HepG2 (cell line): ENCODE measurements around the gene MAP1LC3B. TPM values are rescaled to one million over a fixed set of nuclear protein-coding genes. Genes with fewer than 3 reads are reported as not detected.
A peak's percentile ranks its signal among the peaks of the same experiment; 100 is the strongest.

Experiments used
- ATAC-seq: fragments of 200-7000 bp; cut with Tn5 transposase; 3 replicates; pipeline ENCODE4 v1.9.1; 2020; ENCODE audit warnings: mild to moderate bottlenecking, moderate library complexity
- BruUV-seq: library from RNA; stranded (reverse); fragments of 400-500 nt; replicated peaks from 2 replicates; lab custom pipeline; 2021; lab: Mats Ljungman, UMichigan
- CTCF ChIA-PET: fragments of 300-600 bp; formaldehyde crosslinking; extraction: SDS; loops from one replicate; lab custom pipeline; 2021; ENCODE audit warnings: low total read pairs, inconsistent platforms, low intra/inter-chr PET ratio; lab: Yijun Ruan, JAX
- POLR2A ChIA-PET: fragments of 350-600 bp; sonication (Branson Sonifier 250); formaldehyde crosslinking; loops from one replicate; lab custom pipeline; 2020; ENCODE audit warnings: antibody characterized with exemption, inconsistent platforms; lab: Yijun Ruan, JAX
- DNase-seq: peaks from one replicate; pipeline ENCODE4 v3.0.0-alpha.2; 2015; ENCODE audit warnings: low spot score
- FAIRE-seq: peaks from 3 replicates; lab custom pipeline; 2011; peaks lifted over from hg19 to GRCh38; lab: Jason Lieb, UNC
- H2AFZ ChIP-seq: one replicate; pipeline ENCODE4 v1.6.1; 2011; ENCODE audit warnings: low read length, inconsistent platforms
- H3K27ac ChIP-seq: fragments of 300-600 bp; 3 replicates; pipeline ENCODE4 v1.8.0; 2011; ENCODE audit warnings: mixed run types, mild to moderate bottlenecking, mixed read lengths, low read length, inconsistent platforms; ENCODE audit not compliant: insufficient read depth; ENCODE audit errors: extremely low read length
- H3K27me3 ChIP-seq, 2 experiments: fragments of 200-600 bp in 1 of 2; 2 replicates in 1 of 2; 3 replicates in 1 of 2; pipeline versions ENCODE4 v1.6.0 to v1.8.0; 2011; ENCODE audit warnings: low read length in 2 of 2, mild to moderate bottlenecking in 2 of 2, moderate library complexity in 2 of 2, inconsistent platforms in 1 of 2; ENCODE audit not compliant: insufficient read depth in 2 of 2, control insufficient read depth in 1 of 2
- H3K36me3 ChIP-seq, 2 experiments: fragments of 200-600 bp in 1 of 2; replicated peaks in 1 of 2; 2 replicates in 1 of 2; 3 replicates in 1 of 2; pipeline versions ENCODE4 v1.5.1 to v1.8.0; 2011; ENCODE audit warnings: low read length in 2 of 2, inconsistent platforms in 1 of 2; ENCODE audit not compliant: insufficient read depth in 2 of 2, control insufficient read depth in 1 of 2
- H3K4me1 ChIP-seq: 2 replicates; pipeline ENCODE4 v1.5.1; 2012; ENCODE audit warnings: low read length, inconsistent platforms; ENCODE audit not compliant: insufficient read depth
- H3K4me2 ChIP-seq: 2 replicates; pipeline ENCODE4 v1.6.0; 2011; ENCODE audit warnings: low read depth, low read length, inconsistent platforms
- H3K4me3 ChIP-seq, 3 experiments: fragments of 200-600 bp in 1 of 3; sonication (generic), shearing (Covaris generic) in 1 of 3; replicated peaks in 1 of 3; 2 replicates each; pipeline ENCODE4 v1.5.1; 2011 to 2016; ENCODE audit warnings: low read length in 3 of 3, inconsistent platforms in 2 of 3, low read depth in 2 of 3, mild to moderate bottlenecking in 2 of 3, control low read depth in 1 of 3, mixed read lengths in 1 of 3; ENCODE audit not compliant: insufficient read depth in 1 of 3
- H3K79me2 ChIP-seq: one replicate; pipeline ENCODE4 v1.6.1; 2011; ENCODE audit warnings: low read length, inconsistent platforms; ENCODE audit not compliant: insufficient read depth
- H3K9ac ChIP-seq: 2 replicates; pipeline ENCODE4 v1.6.0; 2011; ENCODE audit warnings: mild to moderate bottlenecking, low read depth, low read length, inconsistent platforms; ENCODE audit not compliant: insufficient read depth
- H3K9me3 ChIP-seq: 2 replicates; pipeline ENCODE4 v1.5.1; 2012; ENCODE audit warnings: mild to moderate bottlenecking, low read length
- H4K20me1 ChIP-seq: 2 replicates; pipeline ENCODE4 v1.6.0; 2011; ENCODE audit warnings: inconsistent platforms, mild to moderate bottlenecking, low read length, moderate library complexity; ENCODE audit not compliant: insufficient read depth
- BHLHE40 ChIP-seq: IDR thresholded peaks from 2 replicates; pipeline ENCODE4 v1.6.1; 2011; ENCODE audit warnings: low read length, improper control_type of control experiment
- POLR2A ChIP-seq, 2 experiments: IDR thresholded peaks; 2 replicates each; pipeline ENCODE4 v1.6.1; 2011; ENCODE audit warnings: low read depth in 2 of 2, low read length in 2 of 2, mild to moderate bottlenecking in 1 of 2, moderate library complexity in 1 of 2; ENCODE audit not compliant: insufficient read depth in 1 of 2
- POLR2AphosphoS2 ChIP-seq: IDR thresholded peaks from 2 replicates; pipeline ENCODE4 v1.6.1; 2011; ENCODE audit warnings: low read depth, low read length, improper control_type of control experiment
- ZNF574 ChIP-seq: sonication (generic); formaldehyde crosslinking; IDR thresholded peaks from 2 replicates; pipeline ENCODE4 v1.4.0; 2020; ENCODE audit warnings: missing genetic modification reagents
- ZNF644 ChIP-seq: IDR thresholded peaks from 2 replicates; pipeline ENCODE4 v1.6.1; 2016; ENCODE audit warnings: low read depth
- ZNF660 ChIP-seq: sonication (generic); formaldehyde crosslinking; IDR thresholded peaks from 2 replicates; pipeline ENCODE4 v1.5.1; 2020; ENCODE audit warnings: mild to moderate bottlenecking, low read depth, missing genetic modification reagents, borderline replicate concordance
- ZNF709 ChIP-seq: sonication (generic); formaldehyde crosslinking; IDR thresholded peaks from 2 replicates; pipeline ENCODE4 v1.5.0; 2020; ENCODE audit warnings: mild to moderate bottlenecking, missing genetic modification reagents
- WGBS: methylation state at CpG from one replicate; pipeline ENCODE4 v1.1.6; 2017; ENCODE audit warnings: low lambda C conversion rate; 5-methylcytosine and 5-hydroxymethylcytosine counted together
- in situ Hi-C: cut with HindIII; loops from 2 replicates; pipeline ENCODE4 v1.10.0; 2017; ENCODE audit warnings: low pct_unique_long_range_greater_than_20kb; ENCODE audit not compliant: extremely low pct_ligation_motif_present
- intact Hi-C: fragments of 100-400 bp; cut with micrococcal nuclease; formaldehyde crosslinking; loops from one replicate; pipeline ENCODE4 v1.10.0; 2022; ENCODE audit not compliant: unreplicated experiment
- polyA plus RNA-seq, 8 experiments: library from polyadenylated mRNA; depleted of rRNA in 3 of 8; stranded (reverse) in 7 of 8; unstranded in 1 of 8; fragments of >200 nt; fragmentation: Illumina TruSeq in 4 of 8; extraction: Trizol in 4 of 8; gene quantifications; 2 replicates each; pipeline versions ENCODE4 v1.2.1 to v1.2.3, GENCODE V29; 2011 to 2016; ENCODE audit warnings: low read depth in 4 of 8, missing spikeins in 1 of 8, mixed read lengths in 1 of 8; ENCODE audit not compliant: insufficient read depth in 1 of 8
- total RNA-seq, 5 experiments: library from RNA; depleted of rRNA; stranded (reverse); fragments of >200 nt; fragmentation: Illumina TruSeq; extraction: Trizol; gene quantifications; 2 replicates each; pipeline ENCODE4 v1.2.3, GENCODE V29; 2016; ENCODE audit warnings: low read depth in 1 of 5

Gene MAP1LC3B
- total and polyA plus RNA-seq, 2 of the 13 experiments (the other 11 are each of a cell fraction or from before 2014, with no cell fraction given), result 15.7 to 37.4 TPM

GRCh38 chr16:87368029-87368770, 23.9 kb upstream of the MAP1LC3B start:
- no peak for ATAC-seq
- Histone ChIP-seq H3K36me3 (peaks cover 46 to 88% of the 10 kb centered on the region in 2 experiments), H3K9me3 (no peaks in the 10 kb centered on the region), H3K4me3 (no peak overlapping the region), H2AFZ (no peak overlapping the region), H3K4me2 (no peak overlapping the region), H3K27me3 (no peaks in the 10 kb centered on the region), H3K27ac (no peak overlapping the region), H3K79me2 (peaks cover 98% of the 10 kb centered on the region), H4K20me1 (peaks cover 99% of the 10 kb centered on the region)
- FAIRE-seq, result no peak
- in situ Hi-C loops, result no loop called here
- 92% methylated on average over 5 of the region's 5 CpGs for WGBS
- ChIA-PET POLR2A (interaction anchor here (18.0 kb wide), 1 partner anchor 10 kb away, joined by 265 read pairs; the partner anchor contains the start of gene FBXO31), CTCF (no interaction called here)
- intact Hi-C loops, result no loop called here
- TF ChIP-seq ZNF644 (CRISPR knock-in tag), result no peak
- TF ChIP-seq BHLHE40, result no peak
- TF ChIP-seq ZNF709 (CRISPR knock-in tag), result no peak
- TF ChIP-seq POLR2A (IDR thresholded peaks at IDR 0.05; ENCODE audit: insufficient read depth in 1 of 2, low read depth in 2 of 2, low read length in 2 of 2), result peak in 1 of 2 experiments; percentile 5; a peak in 1 of 4 replicates
- TF ChIP-seq ZNF574, result no peak
- TF ChIP-seq ZNF660, result no peak
- TF ChIP-seq POLR2AphosphoS2, result peak; percentile 59; the same call in 1 of the 2 replicates
- TF ChIP-seq, all 625 proteins: peak for 2
- no peak overlapping the region for H3K9ac ChIP-seq
- no peak for DNase-seq
- H3K4me1 ChIP-seq, result peaks cover 69% of the 10 kb centered on the region
- no TSS peak for BruUV-seq
